ENCODE measurements around the gene GPR85.

Gene GPR85

GRCh38 chr7:113086431-113086888, at the start of gene GPR85:
Gene GPR85 (minus strand): TSS chr7:113086827. CDS start chr7:113084721, 2,106 bp downstream.
- no peak for TF ChIP-seq CTCF (IDR thresholded peaks at IDR 0.05)

GRCh38 chr7:113134025-113134424, 47.4 kb upstream of the GPR85 start:
- no peak for TF ChIP-seq CTCF (IDR thresholded peaks at IDR 0.05)

- TF ChIP-seq CTCF (IDR thresholded peaks at IDR 0.05): no peak
These were observed 44.7 kb upstream of the GPR85 start for GRCh38 chr7:113131367-113131766.

- no peak for TF ChIP-seq CTCF (IDR thresholded peaks at IDR 0.05)
These were observed 41.4 kb upstream of the GPR85 start for GRCh38 chr7:113128031-113128430.

- TF ChIP-seq CTCF (IDR thresholded peaks at IDR 0.05): no peak
These were observed 39.1 kb upstream of the GPR85 start for GRCh38 chr7:113125728-113126127.

GRCh38 chr7:113122744-113123143, 36.1 kb upstream of the GPR85 start:
- no peak for TF ChIP-seq CTCF (IDR thresholded peaks at IDR 0.05)

- TF ChIP-seq CTCF (IDR thresholded peaks at IDR 0.05): no peak
These were observed 34.0 kb upstream of the GPR85 start for GRCh38 chr7:113120647-113121046.

GRCh38 chr7:113119429-113119828, 32.8 kb upstream of the GPR85 start:
- no peak for TF ChIP-seq CTCF (IDR thresholded peaks at IDR 0.05)
